ENCODE data around the gene ZCCHC24.

- TF ChIP-seq, protein P1, sequence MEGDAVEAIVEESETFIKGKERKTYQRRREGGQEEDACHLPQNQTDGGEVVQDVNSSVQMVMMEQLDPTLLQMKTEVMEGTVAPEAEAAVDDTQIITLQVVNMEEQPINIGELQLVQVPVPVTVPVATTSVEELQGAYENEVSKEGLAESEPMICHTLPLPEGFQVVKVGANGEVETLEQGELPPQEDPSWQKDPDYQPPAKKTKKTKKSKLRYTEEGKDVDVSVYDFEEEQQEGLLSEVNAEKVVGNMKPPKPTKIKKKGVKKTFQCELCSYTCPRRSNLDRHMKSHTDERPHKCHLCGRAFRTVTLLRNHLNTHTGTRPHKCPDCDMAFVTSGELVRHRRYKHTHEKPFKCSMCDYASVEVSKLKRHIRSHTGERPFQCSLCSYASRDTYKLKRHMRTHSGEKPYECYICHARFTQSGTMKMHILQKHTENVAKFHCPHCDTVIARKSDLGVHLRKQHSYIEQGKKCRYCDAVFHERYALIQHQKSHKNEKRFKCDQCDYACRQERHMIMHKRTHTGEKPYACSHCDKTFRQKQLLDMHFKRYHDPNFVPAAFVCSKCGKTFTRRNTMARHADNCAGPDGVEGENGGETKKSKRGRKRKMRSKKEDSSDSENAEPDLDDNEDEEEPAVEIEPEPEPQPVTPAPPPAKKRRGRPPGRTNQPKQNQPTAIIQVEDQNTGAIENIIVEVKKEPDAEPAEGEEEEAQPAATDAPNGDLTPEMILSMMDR (IDR thresholded peaks at IDR 0.05; ENCODE audit: extremely low read depth in 1 of 2, insufficient read depth in 1 of 2, low read depth in 1 of 2, low read length in 2 of 2): no peak
- no peak for TF ChIP-seq POLR2AphosphoS5 (IDR thresholded peaks at IDR 0.05; ENCODE audit: insufficient read depth, low read depth, low read length)
- TF ChIP-seq JUN (IDR thresholded peaks at IDR 0.05; ENCODE audit: borderline replicate concordance, insufficient read depth, insufficient read length, low read depth): no peak
These were observed 110.3 kb downstream of the ZCCHC24 start for GRCh38 chr10:79335094-79335469.

Data from endothelial cell of umbilical vein (primary cell).